ENCODE measurements around the gene L3MBTL2. TPM values are rescaled to one million over a fixed set of nuclear protein-coding genes. Genes with fewer than 3 reads are reported as not detected.

Gene L3MBTL2
- total and polyA plus RNA-seq, 2 of the 13 experiments (the other 11 are each of a cell fraction or from before 2014, with no cell fraction given) = 13.8 to 33.7 TPM

DNA sequence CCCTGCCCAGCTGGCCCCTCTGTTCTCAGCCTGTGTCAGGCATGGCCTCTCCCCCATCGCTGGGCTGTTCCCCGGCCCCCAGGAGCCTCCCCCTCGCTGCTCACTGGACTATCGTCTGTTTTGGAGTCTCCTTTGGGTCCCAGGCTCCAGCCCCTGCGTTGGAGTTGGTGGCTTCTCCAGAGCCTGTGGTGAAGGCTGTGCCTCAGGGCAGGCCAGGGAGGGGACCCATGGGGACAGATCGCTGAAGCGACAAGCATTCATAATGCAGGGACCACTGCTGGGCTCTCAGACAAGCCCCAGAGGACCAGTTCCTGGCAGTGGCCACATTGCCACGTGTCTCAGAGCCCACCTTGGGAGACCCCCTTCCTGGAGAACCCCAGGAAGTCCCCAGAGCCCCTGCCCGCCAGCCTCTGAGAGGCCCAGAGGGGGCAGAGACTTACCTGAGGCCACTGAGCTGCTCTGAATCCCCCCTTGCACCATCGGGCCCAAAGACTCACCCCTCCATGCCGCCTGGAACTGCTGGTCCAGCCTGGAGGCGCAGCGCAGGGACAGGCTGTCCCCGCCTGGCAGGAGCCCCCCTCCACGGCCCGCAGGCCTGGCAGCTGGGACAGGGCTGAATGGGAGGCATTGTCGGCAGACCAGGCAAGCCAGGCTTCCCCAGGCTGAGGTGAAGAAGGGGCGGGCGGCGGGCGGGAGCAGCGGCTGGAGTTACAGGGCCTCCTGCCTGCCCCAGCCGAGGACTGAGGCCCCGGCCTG lies 35.4 kb downstream of the L3MBTL2 start, which contains the start of gene CHADL (continued):
- TF ChIP-seq, protein P1, sequence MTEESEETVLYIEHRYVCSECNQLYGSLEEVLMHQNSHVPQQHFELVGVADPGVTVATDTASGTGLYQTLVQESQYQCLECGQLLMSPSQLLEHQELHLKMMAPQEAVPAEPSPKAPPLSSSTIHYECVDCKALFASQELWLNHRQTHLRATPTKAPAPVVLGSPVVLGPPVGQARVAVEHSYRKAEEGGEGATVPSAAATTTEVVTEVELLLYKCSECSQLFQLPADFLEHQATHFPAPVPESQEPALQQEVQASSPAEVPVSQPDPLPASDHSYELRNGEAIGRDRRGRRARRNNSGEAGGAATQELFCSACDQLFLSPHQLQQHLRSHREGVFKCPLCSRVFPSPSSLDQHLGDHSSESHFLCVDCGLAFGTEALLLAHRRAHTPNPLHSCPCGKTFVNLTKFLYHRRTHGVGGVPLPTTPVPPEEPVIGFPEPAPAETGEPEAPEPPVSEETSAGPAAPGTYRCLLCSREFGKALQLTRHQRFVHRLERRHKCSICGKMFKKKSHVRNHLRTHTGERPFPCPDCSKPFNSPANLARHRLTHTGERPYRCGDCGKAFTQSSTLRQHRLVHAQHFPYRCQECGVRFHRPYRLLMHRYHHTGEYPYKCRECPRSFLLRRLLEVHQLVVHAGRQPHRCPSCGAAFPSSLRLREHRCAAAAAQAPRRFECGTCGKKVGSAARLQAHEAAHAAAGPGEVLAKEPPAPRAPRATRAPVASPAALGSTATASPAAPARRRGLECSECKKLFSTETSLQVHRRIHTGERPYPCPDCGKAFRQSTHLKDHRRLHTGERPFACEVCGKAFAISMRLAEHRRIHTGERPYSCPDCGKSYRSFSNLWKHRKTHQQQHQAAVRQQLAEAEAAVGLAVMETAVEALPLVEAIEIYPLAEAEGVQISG (CRISPR knock-in tag; IDR thresholded peaks at IDR 0.05) = 0 out of 2 replicates have a peak, but pooled peaks have one; percentile 3
- TF ChIP-seq TBX2 (CRISPR knock-in tag; IDR thresholded peaks at IDR 0.05; ENCODE audit: borderline replicate concordance) (peak; percentile 65), ZMYM2 (CRISPR knock-in tag; IDR thresholded peaks at IDR 0.05) (no peak), KDM6A (CRISPR knock-in tag; IDR thresholded peaks at IDR 0.05; ENCODE audit: low read depth) (no peak), ZNF441 (CRISPR knock-in tag; IDR thresholded peaks at IDR 0.05; ENCODE audit: borderline replicate concordance) (no peak), ZNF350 (CRISPR knock-in tag; IDR thresholded peaks at IDR 0.05; ENCODE audit: borderline replicate concordance, low read depth) (peak; percentile 29; the same call in 1 of the 2 replicates), SALL1 (CRISPR knock-in tag; IDR thresholded peaks at IDR 0.05) (peak; percentile 37; the same call in 1 of the 2 replicates), ZSCAN21 (CRISPR knock-in tag; IDR thresholded peaks at IDR 0.05; ENCODE audit: borderline replicate concordance) (no peak)
- TF ChIP-seq, protein P2, sequence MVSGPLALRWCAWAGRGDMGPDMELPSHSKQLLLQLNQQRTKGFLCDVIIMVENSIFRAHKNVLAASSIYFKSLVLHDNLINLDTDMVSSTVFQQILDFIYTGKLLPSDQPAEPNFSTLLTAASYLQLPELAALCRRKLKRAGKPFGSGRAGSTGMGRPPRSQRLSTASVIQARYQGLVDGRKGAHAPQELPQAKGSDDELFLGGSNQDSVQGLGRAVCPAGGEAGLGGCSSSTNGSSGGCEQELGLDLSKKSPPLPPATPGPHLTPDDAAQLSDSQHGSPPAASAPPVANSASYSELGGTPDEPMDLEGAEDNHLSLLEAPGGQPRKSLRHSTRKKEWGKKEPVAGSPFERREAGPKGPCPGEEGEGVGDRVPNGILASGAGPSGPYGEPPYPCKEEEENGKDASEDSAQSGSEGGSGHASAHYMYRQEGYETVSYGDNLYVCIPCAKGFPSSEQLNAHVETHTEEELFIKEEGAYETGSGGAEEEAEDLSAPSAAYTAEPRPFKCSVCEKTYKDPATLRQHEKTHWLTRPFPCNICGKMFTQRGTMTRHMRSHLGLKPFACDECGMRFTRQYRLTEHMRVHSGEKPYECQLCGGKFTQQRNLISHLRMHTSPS (CRISPR knock-in tag; IDR thresholded peaks at IDR 0.05; ENCODE audit: low read depth) = peak; percentile 50; the same call in 1 of the 2 replicates
- TF ChIP-seq, protein P3, sequence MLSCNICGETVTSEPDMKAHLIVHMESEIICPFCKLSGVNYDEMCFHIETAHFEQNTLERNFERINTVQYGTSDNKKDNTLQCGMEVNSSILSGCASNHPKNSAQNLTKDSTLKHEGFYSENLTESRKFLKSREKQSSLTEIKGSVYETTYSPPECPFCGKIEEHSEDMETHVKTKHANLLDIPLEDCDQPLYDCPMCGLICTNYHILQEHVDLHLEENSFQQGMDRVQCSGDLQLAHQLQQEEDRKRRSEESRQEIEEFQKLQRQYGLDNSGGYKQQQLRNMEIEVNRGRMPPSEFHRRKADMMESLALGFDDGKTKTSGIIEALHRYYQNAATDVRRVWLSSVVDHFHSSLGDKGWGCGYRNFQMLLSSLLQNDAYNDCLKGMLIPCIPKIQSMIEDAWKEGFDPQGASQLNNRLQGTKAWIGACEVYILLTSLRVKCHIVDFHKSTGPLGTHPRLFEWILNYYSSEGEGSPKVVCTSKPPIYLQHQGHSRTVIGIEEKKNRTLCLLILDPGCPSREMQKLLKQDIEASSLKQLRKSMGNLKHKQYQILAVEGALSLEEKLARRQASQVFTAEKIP (CRISPR knock-in tag; IDR thresholded peaks at IDR 0.05; ENCODE audit: borderline replicate concordance) = no peak
- TF ChIP-seq, protein P4, sequence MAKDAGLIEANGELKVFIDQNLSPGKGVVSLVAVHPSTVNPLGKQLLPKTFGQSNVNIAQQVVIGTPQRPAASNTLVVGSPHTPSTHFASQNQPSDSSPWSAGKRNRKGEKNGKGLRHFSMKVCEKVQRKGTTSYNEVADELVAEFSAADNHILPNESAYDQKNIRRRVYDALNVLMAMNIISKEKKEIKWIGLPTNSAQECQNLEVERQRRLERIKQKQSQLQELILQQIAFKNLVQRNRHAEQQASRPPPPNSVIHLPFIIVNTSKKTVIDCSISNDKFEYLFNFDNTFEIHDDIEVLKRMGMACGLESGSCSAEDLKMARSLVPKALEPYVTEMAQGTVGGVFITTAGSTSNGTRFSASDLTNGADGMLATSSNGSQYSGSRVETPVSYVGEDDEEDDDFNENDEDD (CRISPR knock-in tag; IDR thresholded peaks at IDR 0.05; ENCODE audit: borderline replicate concordance) = peak; percentile 52; the same call in 1 of the 2 replicates
- TF ChIP-seq, protein P5, sequence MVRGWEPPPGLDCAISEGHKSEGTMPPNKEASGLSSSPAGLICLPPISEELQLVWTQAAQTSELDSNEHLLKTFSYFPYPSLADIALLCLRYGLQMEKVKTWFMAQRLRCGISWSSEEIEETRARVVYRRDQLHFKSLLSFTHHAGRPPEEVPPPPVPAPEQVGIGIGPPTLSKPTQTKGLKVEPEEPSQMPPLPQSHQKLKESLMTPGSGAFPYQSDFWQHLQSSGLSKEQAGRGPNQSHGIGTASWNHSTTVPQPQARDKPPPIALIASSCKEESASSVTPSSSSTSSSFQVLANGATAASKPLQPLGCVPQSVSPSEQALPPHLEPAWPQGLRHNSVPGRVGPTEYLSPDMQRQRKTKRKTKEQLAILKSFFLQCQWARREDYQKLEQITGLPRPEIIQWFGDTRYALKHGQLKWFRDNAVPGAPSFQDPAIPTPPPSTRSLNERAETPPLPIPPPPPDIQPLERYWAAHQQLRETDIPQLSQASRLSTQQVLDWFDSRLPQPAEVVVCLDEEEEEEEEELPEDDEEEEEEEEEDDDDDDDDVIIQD (CRISPR knock-in tag; IDR thresholded peaks at IDR 0.05; ENCODE audit: low read depth) = no peak
- TF ChIP-seq, protein P6, sequence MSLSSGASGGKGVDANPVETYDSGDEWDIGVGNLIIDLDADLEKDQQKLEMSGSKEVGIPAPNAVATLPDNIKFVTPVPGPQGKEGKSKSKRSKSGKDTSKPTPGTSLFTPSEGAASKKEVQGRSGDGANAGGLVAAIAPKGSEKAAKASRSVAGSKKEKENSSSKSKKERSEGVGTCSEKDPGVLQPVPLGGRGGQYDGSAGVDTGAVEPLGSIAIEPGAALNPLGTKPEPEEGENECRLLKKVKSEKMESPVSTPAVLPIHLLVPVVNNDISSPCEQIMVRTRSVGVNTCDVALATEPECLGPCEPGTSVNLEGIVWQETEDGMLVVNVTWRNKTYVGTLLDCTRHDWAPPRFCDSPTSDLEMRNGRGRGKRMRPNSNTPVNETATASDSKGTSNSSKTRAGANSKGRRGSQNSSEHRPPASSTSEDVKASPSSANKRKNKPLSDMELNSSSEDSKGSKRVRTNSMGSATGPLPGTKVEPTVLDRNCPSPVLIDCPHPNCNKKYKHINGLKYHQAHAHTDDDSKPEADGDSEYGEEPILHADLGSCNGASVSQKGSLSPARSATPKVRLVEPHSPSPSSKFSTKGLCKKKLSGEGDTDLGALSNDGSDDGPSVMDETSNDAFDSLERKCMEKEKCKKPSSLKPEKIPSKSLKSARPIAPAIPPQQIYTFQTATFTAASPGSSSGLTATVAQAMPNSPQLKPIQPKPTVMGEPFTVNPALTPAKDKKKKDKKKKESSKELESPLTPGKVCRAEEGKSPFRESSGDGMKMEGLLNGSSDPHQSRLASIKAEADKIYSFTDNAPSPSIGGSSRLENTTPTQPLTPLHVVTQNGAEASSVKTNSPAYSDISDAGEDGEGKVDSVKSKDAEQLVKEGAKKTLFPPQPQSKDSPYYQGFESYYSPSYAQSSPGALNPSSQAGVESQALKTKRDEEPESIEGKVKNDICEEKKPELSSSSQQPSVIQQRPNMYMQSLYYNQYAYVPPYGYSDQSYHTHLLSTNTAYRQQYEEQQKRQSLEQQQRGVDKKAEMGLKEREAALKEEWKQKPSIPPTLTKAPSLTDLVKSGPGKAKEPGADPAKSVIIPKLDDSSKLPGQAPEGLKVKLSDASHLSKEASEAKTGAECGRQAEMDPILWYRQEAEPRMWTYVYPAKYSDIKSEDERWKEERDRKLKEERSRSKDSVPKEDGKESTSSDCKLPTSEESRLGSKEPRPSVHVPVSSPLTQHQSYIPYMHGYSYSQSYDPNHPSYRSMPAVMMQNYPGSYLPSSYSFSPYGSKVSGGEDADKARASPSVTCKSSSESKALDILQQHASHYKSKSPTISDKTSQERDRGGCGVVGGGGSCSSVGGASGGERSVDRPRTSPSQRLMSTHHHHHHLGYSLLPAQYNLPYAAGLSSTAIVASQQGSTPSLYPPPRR (CRISPR knock-in tag; IDR thresholded peaks at IDR 0.05; ENCODE audit: borderline replicate concordance) = peak; percentile 25; the same call in 1 of the 2 replicates
